H9 (cell line): ENCODE measurements around the gene FRY. TPM values are rescaled to one million over a fixed set of nuclear protein-coding genes. Genes with fewer than 3 reads are reported as not detected.

Experiments
- DNase-seq: peaks from one replicate; pipeline ENCODE4 v3.0.0-alpha.2; 2017
- H2AFZ ChIP-seq: one replicate; pipeline ENCODE4 v1.6.1; 2013; ENCODE audit warnings: mild to moderate bottlenecking, low read length, control low read depth, moderate library complexity
- H2AK5ac ChIP-seq: 2 replicates; pipeline ENCODE4 v1.6.1; 2013; ENCODE audit warnings: low read length, control low read depth, mixed read lengths; ENCODE audit not compliant: insufficient read length
- H2BK120ac ChIP-seq: one replicate; pipeline ENCODE4 v1.6.1; 2013; ENCODE audit warnings: low read depth, mild to moderate bottlenecking, low read length, control low read depth, inconsistent platforms; ENCODE audit not compliant: poor library complexity, severe bottlenecking
- H2BK12ac ChIP-seq: 2 replicates; pipeline ENCODE4 v1.6.1; 2013; ENCODE audit warnings: low read length, control low read depth, mixed read lengths, low read depth; ENCODE audit not compliant: insufficient read length
- H2BK15ac ChIP-seq: 2 replicates; pipeline ENCODE4 v1.6.1; 2013; ENCODE audit warnings: low read depth, low read length, control low read depth
- H2BK20ac ChIP-seq: one replicate; pipeline ENCODE4 v1.6.1; 2013; ENCODE audit warnings: low read depth, mild to moderate bottlenecking, low read length, control low read depth, inconsistent platforms; ENCODE audit not compliant: poor library complexity, severe bottlenecking
- H2BK5ac ChIP-seq: 2 replicates; pipeline ENCODE4 v1.6.1; 2013; ENCODE audit warnings: low read length, control low read depth, mixed read lengths; ENCODE audit not compliant: insufficient read length
- H3K14ac ChIP-seq: 2 replicates; pipeline ENCODE4 v1.6.1; 2013; ENCODE audit warnings: low read length, control low read depth; ENCODE audit not compliant: insufficient read depth
- H3K18ac ChIP-seq: 2 replicates; pipeline ENCODE4 v1.6.1; 2013; ENCODE audit warnings: low read depth, mild to moderate bottlenecking, mixed read lengths, low read length, control low read depth; ENCODE audit not compliant: insufficient read length
- H3K23ac ChIP-seq: 2 replicates; pipeline ENCODE4 v1.6.1; 2013; ENCODE audit warnings: low read length, control low read depth, mixed read lengths, low read depth; ENCODE audit not compliant: insufficient read length
- H3K23me2 ChIP-seq: 2 replicates; pipeline ENCODE4 v1.6.1; 2013; ENCODE audit warnings: low read depth, mild to moderate bottlenecking, mixed read lengths, low read length, control low read depth; ENCODE audit not compliant: insufficient read length, poor library complexity, severe bottlenecking
- H3K27ac ChIP-seq: 2 replicates; pipeline ENCODE4 v1.5.1; 2013; ENCODE audit warnings: low read length, control low read depth, mixed read lengths, low read depth; ENCODE audit not compliant: insufficient read length
- H3K27me3 ChIP-seq: 2 replicates; pipeline ENCODE4 v1.6.1; 2013; ENCODE audit warnings: low read length, control low read depth, inconsistent platforms; ENCODE audit not compliant: insufficient read depth
- H3K4ac ChIP-seq: 2 replicates; pipeline ENCODE4 v1.6.1; 2013; ENCODE audit warnings: low read depth, mild to moderate bottlenecking, control low read depth, inconsistent platforms, low read length, moderate library complexity
- H3K4me1 ChIP-seq: 2 replicates; pipeline ENCODE4 v1.6.1; 2013; ENCODE audit warnings: low read length, control low read depth, inconsistent platforms; ENCODE audit not compliant: insufficient read depth
- H3K4me2 ChIP-seq: 2 replicates; pipeline ENCODE4 v1.6.1; 2013; ENCODE audit warnings: low read length, control low read depth, mixed read lengths; ENCODE audit not compliant: insufficient read length, insufficient read depth
- H3K56ac ChIP-seq: 2 replicates; pipeline ENCODE4 v1.6.1; 2013; ENCODE audit warnings: low read depth, mild to moderate bottlenecking, mixed read lengths, low read length, control low read depth; ENCODE audit not compliant: insufficient read length
- H3K79me1 ChIP-seq: 2 replicates; pipeline ENCODE4 v1.6.1; 2013; ENCODE audit warnings: low read depth, mild to moderate bottlenecking, moderate library complexity, low read length, control low read depth, inconsistent platforms; ENCODE audit not compliant: insufficient read depth, poor library complexity, severe bottlenecking
- H3K79me2 ChIP-seq: 2 replicates; pipeline ENCODE4 v1.6.1; 2013; ENCODE audit warnings: low read length, control low read depth, inconsistent platforms; ENCODE audit not compliant: insufficient read depth
- H3K9ac ChIP-seq: 2 replicates; pipeline ENCODE4 v1.6.1; 2013; ENCODE audit warnings: low read length, control low read depth, mixed read lengths; ENCODE audit not compliant: insufficient read length; ENCODE audit errors: extremely low read depth
- H3K9me3 ChIP-seq: one replicate; pipeline ENCODE4 v1.6.1; 2013; ENCODE audit warnings: low read depth, low read length, inconsistent platforms; ENCODE audit not compliant: control insufficient read depth
- H3T11ph ChIP-seq: one replicate; pipeline ENCODE4 v1.6.1; 2013; ENCODE audit warnings: mild to moderate bottlenecking, low read length, control low read depth, inconsistent platforms
- H4K20me1 ChIP-seq: one replicate; pipeline ENCODE4 v1.6.1; 2013; ENCODE audit not compliant: control insufficient read depth, insufficient read length, insufficient read depth
- H4K5ac ChIP-seq: 2 replicates; pipeline ENCODE4 v1.6.1; 2013; ENCODE audit warnings: low read depth, mild to moderate bottlenecking, mixed read lengths, low read length, control low read depth; ENCODE audit not compliant: insufficient read length
- H4K8ac ChIP-seq: replicated peaks from 2 replicates; pipeline ENCODE4 v1.6.1; 2013; ENCODE audit warnings: low read length, control low read depth, mixed read lengths, low read depth; ENCODE audit not compliant: insufficient read length
- H4K91ac ChIP-seq: 2 replicates; pipeline ENCODE4 v1.6.1; 2013; ENCODE audit warnings: low read depth, mild to moderate bottlenecking, moderate library complexity, mixed read lengths, low read length, control low read depth; ENCODE audit not compliant: insufficient read length
- H3K27ac Mint-ChIP-seq, 3 experiments: 2 replicates in 2 of 3; 3 replicates in 1 of 3; pipeline ENCODE4 v1.8.0; 2020 to 2021; ENCODE audit warnings: mixed read lengths in 3 of 3, mild to moderate bottlenecking in 1 of 3, moderate library complexity in 1 of 3
- H3K27me3 Mint-ChIP-seq: 2 replicates; pipeline ENCODE4 v1.8.0; 2021; ENCODE audit warnings: low read depth, mild to moderate bottlenecking, moderate library complexity, mixed read lengths
- H3K36me3 Mint-ChIP-seq, 3 experiments: 2 replicates in 2 of 3; 3 replicates in 1 of 3; pipeline ENCODE4 v1.8.0; 2020 to 2021; ENCODE audit warnings: low read depth in 3 of 3, mixed read lengths in 3 of 3; ENCODE audit not compliant: insufficient read depth in 1 of 3
- H3K4me1 Mint-ChIP-seq, 2 experiments: 2 replicates each; pipeline ENCODE4 v1.8.0; 2020; ENCODE audit warnings: mixed read lengths in 2 of 2
- H3K4me3 Mint-ChIP-seq, 2 experiments: 2 replicates in 1 of 2; 3 replicates in 1 of 2; pipeline ENCODE4 v1.8.0; 2020 to 2021; ENCODE audit warnings: mild to moderate bottlenecking in 2 of 2, mixed read lengths in 2 of 2, moderate library complexity in 1 of 2
- H3K9me3 Mint-ChIP-seq, 2 experiments: 2 replicates in 1 of 2; 3 replicates in 1 of 2; pipeline ENCODE4 v1.8.0; 2020; ENCODE audit warnings: mild to moderate bottlenecking in 2 of 2, mixed read lengths in 2 of 2, moderate library complexity in 1 of 2
- CTCF ChIP-seq: fragments of 200-600 bp; sonication (generic); conservative IDR thresholded peaks from 3 replicates; pipeline ENCODE4 v1.8.0; 2021; ENCODE audit warnings: antibody characterized with exemption, mild to moderate bottlenecking
- WGBS: extraction: QIAGEN DNeasy Blood & Tissue Kit; methylation state at CpG from one replicate; pipeline ENCODE4 v1.1.7; 2013; ENCODE audit warnings: missing lambda C conversion rate, low lambda C conversion rate, mixed read lengths; ENCODE audit not compliant: insufficient read length; ENCODE audit errors: extremely low coverage; 5-methylcytosine and 5-hydroxymethylcytosine counted together
- total RNA-seq: library from RNA; stranded (reverse); gene quantifications from 2 replicates; pipeline ENCODE4 v1.2.1, GENCODE V29; 2021

Gene FRY
- total RNA-seq, 1 experiment from 2014 or later: 5.2 TPM

GRCh38 chr13:32092496-32092895, 60.9 kb downstream of the FRY start:
- Histone ChIP-seq H4K20me1 (no peaks in the 10 kb centered on the region), H2BK120ac (no peak overlapping the region), H3K79me2 (no peaks in the 10 kb centered on the region), H2BK15ac (no peak overlapping the region), H3K14ac (no peak overlapping the region), H2BK5ac (no peak overlapping the region), H3K23ac (no peak overlapping the region), H3K27me3 (no peaks in the 10 kb centered on the region), H2AK5ac (no peak overlapping the region), H3K4me2 (no peak overlapping the region), H3K18ac (no peak overlapping the region), H2AFZ (no peak overlapping the region), H3K4me1 (no peaks in the 10 kb centered on the region), H3K27ac (no peak overlapping the region), H4K91ac (no peak overlapping the region), H4K8ac (no peak overlapping the region), H3K9me3 (no peaks in the 10 kb centered on the region), H2BK12ac (no peak overlapping the region), H3T11ph (no peak overlapping the region), H3K4ac (no peak overlapping the region), H3K56ac (no peak overlapping the region), H4K5ac (no peak overlapping the region), H3K79me1 (no peaks in the 10 kb centered on the region), H3K23me2 (no peaks in the 10 kb centered on the region), H2BK20ac (no peak overlapping the region), H3K9ac (no peak overlapping the region)
- H3K27me3 Mint-ChIP-seq: no peaks in the 10 kb centered on the region
- H3K4me3 Mint-ChIP-seq: no peak overlapping the region
- DNase-seq: no peak
- peaks cover 0 to 5% (median 0%) of the 10 kb centered on the region in 3 experiments; a peak in 2 of 7 replicates for H3K36me3 Mint-ChIP-seq
- TF ChIP-seq CTCF: no peak
- no peak overlapping the region; a peak in 1 of 7 replicates for H3K27ac Mint-ChIP-seq
- no peaks in the 10 kb centered on the region; a peak in 1 of 5 replicates for H3K9me3 Mint-ChIP-seq
- no peaks in the 10 kb centered on the region for H3K4me1 Mint-ChIP-seq
- no CpG with 5 or more reads among the region's 5 CpGs for WGBS
